HG02571 (cell line): ENCODE data around the gene TMEM212.
"Not testable (repeated sequence)": the region's sequence is repeated elsewhere in the genome, so short reads cannot be mapped to it uniquely, and the experiment has no call there.

Experiments used
- ATAC-seq: cut with Tn5 transposase; IDR thresholded peaks from one replicate; pipeline ENCODE4 v1.9.1; 2021; ENCODE audit warnings: mild to moderate bottlenecking, moderate library complexity; ENCODE audit not compliant: unreplicated experiment

Gene TMEM212

GRCh38 chr3:171883257-171883892 is 40.2 kb downstream of the TMEM212 start:
- no peak for ATAC-seq

DNA sequence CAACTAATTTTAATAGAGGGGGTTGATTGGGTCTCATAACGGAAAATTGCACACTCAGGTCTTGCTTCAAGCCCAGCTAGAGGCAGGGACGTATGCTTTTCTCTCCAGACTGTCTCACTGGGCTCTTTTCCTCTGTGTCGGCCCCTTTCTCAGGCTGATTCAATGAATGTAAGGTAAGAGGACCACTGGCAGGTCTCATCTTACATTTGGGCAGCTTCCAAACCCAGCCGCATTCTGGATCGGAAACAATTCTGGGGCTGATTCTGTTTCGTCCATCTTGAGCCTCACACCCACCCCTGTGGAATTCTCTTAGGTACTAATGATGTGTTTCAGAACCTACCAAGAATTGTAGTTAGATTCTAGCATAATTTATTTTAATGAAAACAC is 40.7 kb downstream of the TMEM212 start:
- ATAC-seq = no peak

- no peak for ATAC-seq
Observed at GRCh38 chr3:171888466-171888865, 45.3 kb downstream of the TMEM212 start.

- ATAC-seq = no peak
Observed at GRCh38 chr3:171890398-171890797, 47.2 kb downstream of the TMEM212 start.

GRCh38 chr3:171892457-171892856 is 49.3 kb downstream of the TMEM212 start:
- ATAC-seq = no peak

GRCh38 chr3:171895291-171895690 is 52.1 kb downstream of the TMEM212 start:
- ATAC-seq = no peak

GRCh38 chr3:171895900-171896299 is 52.8 kb downstream of the TMEM212 start:
- no peak for ATAC-seq

DNA sequence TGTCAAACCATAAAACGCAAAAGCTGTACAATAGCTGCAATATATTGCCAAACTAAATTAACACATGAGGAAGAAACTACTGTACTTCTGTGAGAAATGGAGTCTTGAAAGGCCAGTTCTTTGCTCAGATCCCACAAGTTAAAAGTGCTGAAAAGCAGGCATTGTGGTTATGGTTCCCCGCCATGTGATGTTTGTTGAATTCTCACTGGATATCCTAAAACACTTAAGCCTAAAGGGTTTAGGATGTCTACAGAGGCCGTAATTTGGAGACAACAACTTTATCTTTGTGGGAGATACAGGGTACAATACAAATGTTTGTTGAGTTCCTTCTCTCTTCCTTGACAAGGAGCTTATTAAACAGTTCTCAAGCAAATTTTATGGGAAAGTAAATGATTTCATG is 53.2 kb downstream of the TMEM212 start:
- no peak for ATAC-seq

GRCh38 chr3:171898192-171898591 is 55.0 kb downstream of the TMEM212 start:
- no peak for ATAC-seq

DNA sequence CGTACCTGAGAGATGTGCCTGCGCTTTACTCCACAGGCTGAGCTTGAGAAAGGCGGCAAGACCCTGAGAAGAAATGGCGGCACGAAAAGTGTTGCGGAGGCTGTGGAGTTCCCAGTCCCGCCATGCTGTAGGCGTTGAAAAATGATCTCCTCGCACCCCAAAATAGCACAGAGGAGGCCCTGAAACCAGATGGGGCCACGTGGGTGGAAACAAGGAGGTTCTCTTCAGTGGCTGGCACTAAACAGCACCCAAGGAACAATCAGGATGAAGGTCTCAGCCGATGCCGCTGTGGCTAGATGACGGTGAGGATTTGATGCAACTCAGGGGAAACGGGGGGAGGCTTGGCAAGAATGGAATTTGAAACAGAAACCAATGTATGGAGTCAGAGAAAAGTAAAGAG is 57.3 kb downstream of the TMEM212 start:
- ATAC-seq = no peak

GRCh38 chr3:171901615-171902312 is 58.6 kb downstream of the TMEM212 start:
- no peak for ATAC-seq

GRCh38 chr3:171904829-171905228 is 61.7 kb downstream of the TMEM212 start:
- ATAC-seq = no peak

DNA sequence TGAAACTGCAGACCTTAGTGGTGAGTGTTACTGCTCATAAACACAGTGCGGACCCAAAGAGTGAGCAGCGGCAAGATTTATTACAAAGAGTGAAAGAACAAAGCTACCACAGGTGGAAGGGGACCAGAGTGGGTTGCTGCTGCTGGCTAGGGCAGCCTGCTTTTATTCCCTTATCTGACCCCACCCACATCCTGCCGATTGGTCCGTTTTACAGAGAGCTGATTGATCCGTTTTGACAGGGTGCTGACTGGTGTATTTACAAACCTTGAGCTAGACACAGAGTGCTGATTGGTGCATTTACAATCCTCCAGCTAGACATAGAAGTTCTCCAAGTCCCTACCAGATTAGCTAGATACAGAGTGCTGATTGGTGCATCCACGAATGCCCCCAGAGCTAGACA is 63.4 kb downstream of the TMEM212 start:
- ATAC-seq = not testable (repeated sequence)

- no peak for ATAC-seq
Observed at GRCh38 chr3:171906951-171907676, 64.0 kb downstream of the TMEM212 start.

- no peak for ATAC-seq
Observed at GRCh38 chr3:171907761-171908160, 64.6 kb downstream of the TMEM212 start.

DNA sequence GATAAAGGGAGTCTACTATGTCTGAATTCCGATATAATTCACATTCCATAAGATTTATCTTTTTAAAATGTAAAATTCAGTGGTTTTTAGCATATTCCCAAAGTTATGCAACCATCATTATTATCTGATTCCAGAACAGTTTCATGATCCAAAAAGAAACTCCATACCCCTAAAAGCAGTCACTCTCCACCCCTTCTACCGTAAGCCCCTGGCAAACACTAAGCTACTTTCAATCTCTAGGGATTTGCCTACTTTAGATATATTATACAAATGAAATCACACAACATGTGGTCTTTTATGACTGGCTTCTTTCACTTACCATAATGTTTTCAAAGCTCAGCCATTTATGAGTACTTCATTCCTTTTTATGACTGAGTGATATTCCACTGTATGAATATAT is 65.6 kb downstream of the TMEM212 start:
- no peak for ATAC-seq
